Loucy (cell line): ENCODE data around the gene NKG7.

Experiments used
- H2AFZ ChIP-seq: fragments of 200-600 bp; sonication (generic); 2 replicates; pipeline ENCODE4 v1.6.0; 2016; ENCODE audit warnings: antibody characterized with exemption, mild to moderate bottlenecking, low read length, moderate library complexity
- H3F3A ChIP-seq: fragments of 200-600 bp; 2 replicates; pipeline ENCODE4 v1.6.0; 2016; ENCODE audit warnings: antibody characterized with exemption, low read depth, mild to moderate bottlenecking
- H3K27me3 ChIP-seq: fragments of 200-600 bp; sonication (generic); 2 replicates; pipeline ENCODE4 v1.6.1; 2014; ENCODE audit warnings: low read length, mild to moderate bottlenecking; ENCODE audit not compliant: insufficient read depth, poor library complexity, severe bottlenecking
- H3K36me3 ChIP-seq: fragments of 200-600 bp; sonication (generic); 2 replicates; pipeline ENCODE4 v1.6.1; 2016; ENCODE audit warnings: low read length; ENCODE audit not compliant: insufficient read depth
- H3K4me1 ChIP-seq: fragments of 200-600 bp; sonication (generic); 2 replicates; pipeline ENCODE4 v1.5.1; 2014; ENCODE audit warnings: low read length, mild to moderate bottlenecking; ENCODE audit not compliant: insufficient read depth, poor library complexity, severe bottlenecking
- H3K4me2 ChIP-seq: fragments of 200-600 bp; sonication (generic); 2 replicates; pipeline ENCODE4 v1.6.0; 2014; ENCODE audit warnings: antibody characterized with exemption, low read length, low read depth, mild to moderate bottlenecking; ENCODE audit not compliant: poor library complexity, severe bottlenecking
- H3K4me3 ChIP-seq: fragments of 200-600 bp; sonication (generic); 2 replicates; pipeline ENCODE4 v1.5.1; 2014; ENCODE audit warnings: low read length, mild to moderate bottlenecking, mixed read lengths; ENCODE audit not compliant: poor library complexity, severe bottlenecking
- H3K79me2 ChIP-seq: fragments of 200-600 bp; sonication (generic); 2 replicates; pipeline ENCODE4 v1.6.1; 2014; ENCODE audit warnings: low read length; ENCODE audit not compliant: insufficient read depth
- H3K9ac ChIP-seq: fragments of 200-600 bp; sonication (generic); 2 replicates; pipeline ENCODE4 v1.6.0; 2014; ENCODE audit warnings: mild to moderate bottlenecking, low read depth, low read length, moderate library complexity; ENCODE audit not compliant: poor library complexity, severe bottlenecking
- H3K9me2 ChIP-seq: fragments of 200-600 bp; sonication (generic); replicated peaks from 2 replicates; pipeline ENCODE4 v1.6.1; 2016; ENCODE audit warnings: low read depth, low read length, mixed read lengths
- H3K9me3 ChIP-seq: fragments of 200-600 bp; sonication (generic); 2 replicates; pipeline ENCODE4 v1.6.1; 2014; ENCODE audit warnings: mild to moderate bottlenecking, antibody characterized with exemption, low read length, low read depth; ENCODE audit not compliant: insufficient read depth
- H4K20me1 ChIP-seq: fragments of 200-600 bp; sonication (generic); 2 replicates; pipeline ENCODE4 v1.6.0; 2014; ENCODE audit warnings: antibody characterized with exemption, low read length, mild to moderate bottlenecking; ENCODE audit not compliant: insufficient read depth, poor library complexity, severe bottlenecking
- EZH2phosphoT487 ChIP-seq: fragments of 200-600 bp; IDR thresholded peaks from 2 replicates; pipeline ENCODE4 v1.6.1; 2018; ENCODE audit warnings: antibody characterized with exemption, mild to moderate bottlenecking, moderate library complexity, borderline replicate concordance
- TF ChIP-seq, protein P1 (sequence below): fragments of 200-600 bp; sonication (generic); conservative IDR thresholded peaks from 2 replicates; pipeline ENCODE4 v1.5.1; 2014; ENCODE audit warnings: mild to moderate bottlenecking, antibody characterized with exemption, low read length

The NKG7 gene

GRCh38 chr19:51375504-51376221, 3.2 kb upstream of the NKG7 start:
- Histone ChIP-seq H3K4me1 (peaks cover 56% of the 10 kb centered on the region), H3K36me3 (no peaks in the 10 kb centered on the region), H4K20me1 (no peaks in the 10 kb centered on the region), H2AFZ (no peak overlapping the region), H3K9me3 (no peaks in the 10 kb centered on the region), H3K27me3 (no peaks in the 10 kb centered on the region), H3K9ac (peak overlapping the region; percentile 21), H3F3A (peaks cover 12% of the 10 kb centered on the region), H3K4me3 (peak overlapping the region; percentile 19), H3K79me2 (peaks cover 15% of the 10 kb centered on the region), H3K9me2 (no peaks in the 10 kb centered on the region), H3K4me2 (peak overlapping the region; percentile 48)
- TF ChIP-seq EZH2phosphoT487: no peak

- peak overlapping the region; percentile 97 for H3K4me2 ChIP-seq
- no peaks in the 10 kb centered on the region for H3K27me3 ChIP-seq
- peak overlapping the region; percentile 96 for H3K9ac ChIP-seq
These were observed 319 bp downstream of the NKG7 start for GRCh38 chr19:51372021-51372648.

GRCh38 chr19:51371186-51371690, 1.2 kb downstream of the NKG7 start:
- H3K36me3 ChIP-seq: no peaks in the 10 kb centered on the region
- H3K4me3 ChIP-seq: peak overlapping the region; percentile 78
- no peaks in the 10 kb centered on the region for H3K9me2 ChIP-seq
- H3K27me3 ChIP-seq: no peaks in the 10 kb centered on the region
- H2AFZ ChIP-seq: no peak overlapping the region
- no peaks in the 10 kb centered on the region for H4K20me1 ChIP-seq
- H3K4me1 ChIP-seq: peaks cover 65% of the 10 kb centered on the region
- H3K4me2 ChIP-seq: peak overlapping the region; percentile 97
- no peaks in the 10 kb centered on the region for H3K9me3 ChIP-seq
- TF ChIP-seq, protein P1, sequence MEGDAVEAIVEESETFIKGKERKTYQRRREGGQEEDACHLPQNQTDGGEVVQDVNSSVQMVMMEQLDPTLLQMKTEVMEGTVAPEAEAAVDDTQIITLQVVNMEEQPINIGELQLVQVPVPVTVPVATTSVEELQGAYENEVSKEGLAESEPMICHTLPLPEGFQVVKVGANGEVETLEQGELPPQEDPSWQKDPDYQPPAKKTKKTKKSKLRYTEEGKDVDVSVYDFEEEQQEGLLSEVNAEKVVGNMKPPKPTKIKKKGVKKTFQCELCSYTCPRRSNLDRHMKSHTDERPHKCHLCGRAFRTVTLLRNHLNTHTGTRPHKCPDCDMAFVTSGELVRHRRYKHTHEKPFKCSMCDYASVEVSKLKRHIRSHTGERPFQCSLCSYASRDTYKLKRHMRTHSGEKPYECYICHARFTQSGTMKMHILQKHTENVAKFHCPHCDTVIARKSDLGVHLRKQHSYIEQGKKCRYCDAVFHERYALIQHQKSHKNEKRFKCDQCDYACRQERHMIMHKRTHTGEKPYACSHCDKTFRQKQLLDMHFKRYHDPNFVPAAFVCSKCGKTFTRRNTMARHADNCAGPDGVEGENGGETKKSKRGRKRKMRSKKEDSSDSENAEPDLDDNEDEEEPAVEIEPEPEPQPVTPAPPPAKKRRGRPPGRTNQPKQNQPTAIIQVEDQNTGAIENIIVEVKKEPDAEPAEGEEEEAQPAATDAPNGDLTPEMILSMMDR: no peak
- no peak for TF ChIP-seq EZH2phosphoT487
- peaks cover 12% of the 10 kb centered on the region for H3F3A ChIP-seq
- H3K79me2 ChIP-seq: peaks cover 48% of the 10 kb centered on the region
- H3K9ac ChIP-seq: peak overlapping the region; percentile 96

More at GRCh38 chr19:51372021-51372648, 319 bp downstream of the NKG7 start:
- TF ChIP-seq, protein P1: no peak
- no peak for TF ChIP-seq EZH2phosphoT487
- H2AFZ ChIP-seq: no peak overlapping the region
- H3K9me2 ChIP-seq: no peaks in the 10 kb centered on the region
- peaks cover 41% of the 10 kb centered on the region for H3K79me2 ChIP-seq
- H3K4me3 ChIP-seq: peak overlapping the region; percentile 78
- peaks cover 70% of the 10 kb centered on the region for H3K4me1 ChIP-seq
- peaks cover 12% of the 10 kb centered on the region for H3F3A ChIP-seq
- no peaks in the 10 kb centered on the region for H3K9me3 ChIP-seq
- no peaks in the 10 kb centered on the region for H4K20me1 ChIP-seq
- no peaks in the 10 kb centered on the region for H3K36me3 ChIP-seq
